Measurements from ENCODE around the gene NRG3. TPM values are rescaled to one million over a fixed set of nuclear protein-coding genes. Genes with fewer than 3 reads are reported as not detected.

The NRG3 gene
- total RNA-seq, 1 donor from 2014 or later: 0.74 TPM

DNA sequence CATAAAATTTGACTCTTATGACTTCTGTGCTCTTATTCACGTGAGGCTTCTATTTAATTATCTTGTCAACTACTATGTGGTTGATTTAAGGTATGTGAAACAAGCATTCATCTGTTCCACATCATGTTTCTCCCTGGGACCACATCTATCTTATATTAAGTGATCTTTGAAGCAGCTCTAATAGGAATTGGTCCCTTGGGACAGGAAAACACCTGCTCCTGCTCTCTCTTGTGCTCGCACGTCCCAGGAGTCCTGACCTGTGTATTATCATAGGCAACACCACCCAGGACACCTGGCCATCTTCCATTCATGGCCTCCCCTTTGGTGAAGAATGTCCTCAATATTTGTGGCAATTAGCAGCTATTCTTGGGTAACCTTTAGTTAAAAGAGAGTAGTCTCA lies 269.2 kb downstream of the NRG3 start:
- no peaks in the 10 kb centered on the region for H3K9me3 Mint-ChIP-seq
- TF ChIP-seq, protein P1, sequence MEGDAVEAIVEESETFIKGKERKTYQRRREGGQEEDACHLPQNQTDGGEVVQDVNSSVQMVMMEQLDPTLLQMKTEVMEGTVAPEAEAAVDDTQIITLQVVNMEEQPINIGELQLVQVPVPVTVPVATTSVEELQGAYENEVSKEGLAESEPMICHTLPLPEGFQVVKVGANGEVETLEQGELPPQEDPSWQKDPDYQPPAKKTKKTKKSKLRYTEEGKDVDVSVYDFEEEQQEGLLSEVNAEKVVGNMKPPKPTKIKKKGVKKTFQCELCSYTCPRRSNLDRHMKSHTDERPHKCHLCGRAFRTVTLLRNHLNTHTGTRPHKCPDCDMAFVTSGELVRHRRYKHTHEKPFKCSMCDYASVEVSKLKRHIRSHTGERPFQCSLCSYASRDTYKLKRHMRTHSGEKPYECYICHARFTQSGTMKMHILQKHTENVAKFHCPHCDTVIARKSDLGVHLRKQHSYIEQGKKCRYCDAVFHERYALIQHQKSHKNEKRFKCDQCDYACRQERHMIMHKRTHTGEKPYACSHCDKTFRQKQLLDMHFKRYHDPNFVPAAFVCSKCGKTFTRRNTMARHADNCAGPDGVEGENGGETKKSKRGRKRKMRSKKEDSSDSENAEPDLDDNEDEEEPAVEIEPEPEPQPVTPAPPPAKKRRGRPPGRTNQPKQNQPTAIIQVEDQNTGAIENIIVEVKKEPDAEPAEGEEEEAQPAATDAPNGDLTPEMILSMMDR (IDR thresholded peaks at IDR 0.05; ENCODE audit: unreplicated experiment): no peak
- no peaks in the 10 kb centered on the region for H3K36me3 Mint-ChIP-seq
- DNase-seq (ENCODE audit: low spot score in 2 of 2, unreplicated experiment in 2 of 2): no peak
- H3K4me3 Mint-ChIP-seq: no peak overlapping the region
- no peaks in the 10 kb centered on the region for H3K4me1 Mint-ChIP-seq
- H3K27ac Mint-ChIP-seq: no peak overlapping the region
- peaks cover 10% of the 10 kb centered on the region for H3K27me3 Mint-ChIP-seq (ENCODE audit: low read depth)

DNA sequence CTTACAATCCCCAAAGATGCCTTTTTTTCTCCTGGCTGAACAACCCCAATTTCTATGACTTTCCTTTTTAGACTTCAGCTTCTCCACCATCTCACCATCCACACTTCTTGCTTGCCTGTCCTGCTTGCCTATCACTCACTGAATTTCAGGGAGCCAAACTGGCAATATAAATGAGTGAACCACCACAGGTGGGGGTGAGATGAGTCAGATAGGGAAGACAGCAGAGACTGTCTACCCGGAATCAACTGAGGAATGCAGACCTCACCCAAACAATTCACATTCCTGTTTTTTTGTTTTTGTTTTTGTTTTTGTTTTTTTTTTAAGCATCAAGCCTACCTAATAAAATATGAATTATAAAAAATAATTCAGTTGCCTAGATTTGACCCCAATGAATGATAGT lies 273.8 kb downstream of the NRG3 start:
- Mint-ChIP-seq H3K27ac (no peak overlapping the region), H3K27me3 (ENCODE audit: low read depth) (peaks cover 18% of the 10 kb centered on the region), H3K36me3 (no peaks in the 10 kb centered on the region), H3K9me3 (no peaks in the 10 kb centered on the region), H3K4me1 (peaks cover 7% of the 10 kb centered on the region), H3K4me3 (no peak overlapping the region)
- TF ChIP-seq, protein P1 (IDR thresholded peaks at IDR 0.05; ENCODE audit: unreplicated experiment): no peak
- DNase-seq (ENCODE audit: low spot score in 2 of 2, unreplicated experiment in 2 of 2): no peak

DNA sequence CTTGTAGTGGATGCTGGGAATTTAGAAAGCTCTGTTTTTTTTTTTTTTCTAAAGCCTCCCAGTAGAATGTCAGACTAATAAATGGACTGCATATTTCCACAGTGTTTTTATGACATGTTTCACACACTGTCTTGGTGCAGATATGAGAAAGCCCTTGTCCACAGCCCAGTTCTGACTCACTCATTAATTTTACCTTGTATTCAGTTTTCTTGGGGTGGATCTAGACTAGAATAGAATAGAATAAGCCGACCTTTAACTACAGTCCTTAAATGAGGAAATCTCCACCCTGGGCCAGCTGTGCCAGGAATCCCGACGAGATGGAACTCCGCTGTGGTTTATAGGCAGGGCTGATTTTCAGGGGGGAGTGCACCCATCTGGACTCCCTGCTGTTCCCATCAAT lies 274.7 kb downstream of the NRG3 start:
- Mint-ChIP-seq H3K4me1 (peaks cover 7% of the 10 kb centered on the region), H3K4me3 (no peak overlapping the region), H3K36me3 (no peaks in the 10 kb centered on the region), H3K27ac (no peak overlapping the region), H3K27me3 (ENCODE audit: low read depth) (peaks cover 15% of the 10 kb centered on the region), H3K9me3 (peaks cover 4% of the 10 kb centered on the region)
- TF ChIP-seq, protein P1 (IDR thresholded peaks at IDR 0.05; ENCODE audit: unreplicated experiment): no peak
- DNase-seq (ENCODE audit: low spot score in 2 of 2, unreplicated experiment in 2 of 2): no peak

DNA sequence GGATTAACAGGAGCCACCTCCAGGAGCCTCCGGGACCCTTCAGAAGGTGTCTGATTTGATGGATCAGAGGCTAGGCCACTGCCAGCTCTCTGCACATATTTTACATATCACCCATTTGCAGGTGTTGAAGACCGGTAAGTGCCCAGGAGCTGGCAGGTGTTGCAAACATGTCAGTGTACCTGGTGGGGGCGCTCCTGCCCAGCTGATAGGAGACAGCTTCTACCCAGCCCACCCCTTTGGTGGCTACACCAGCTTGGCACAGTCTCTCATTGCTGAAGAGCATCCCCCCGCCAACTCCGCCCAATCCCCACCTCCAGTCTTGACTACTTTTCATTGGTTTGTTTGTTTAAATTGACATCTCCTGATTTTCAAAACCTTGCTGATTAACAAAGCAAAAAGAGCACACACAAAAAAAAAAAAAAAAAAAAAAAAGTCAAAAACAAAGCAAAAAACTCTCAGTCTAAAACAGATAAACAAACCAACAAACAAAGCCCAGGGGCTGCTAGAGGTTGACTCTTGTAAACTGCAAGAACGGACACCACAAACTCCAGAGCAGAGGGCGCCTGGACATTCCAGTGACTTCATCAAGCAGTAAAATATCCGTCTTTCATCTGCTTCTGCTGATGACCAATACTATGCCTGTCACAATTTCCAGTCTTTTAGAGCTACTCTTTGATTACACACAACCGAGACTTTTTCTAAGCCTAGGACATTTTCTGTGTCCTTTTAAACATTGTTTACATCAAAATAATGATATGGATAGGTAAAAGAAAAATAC lies 275.3 kb downstream of the NRG3 start:
- peaks cover 15% of the 10 kb centered on the region for H3K27me3 Mint-ChIP-seq (ENCODE audit: low read depth)
- peaks cover 7% of the 10 kb centered on the region for H3K9me3 Mint-ChIP-seq
- DNase-seq (ENCODE audit: low spot score in 2 of 2, unreplicated experiment in 2 of 2): peak in 1 of 2 experiments; percentile 44
- no peak overlapping the region for H3K27ac Mint-ChIP-seq
- H3K36me3 Mint-ChIP-seq: no peaks in the 10 kb centered on the region
- peaks cover 7% of the 10 kb centered on the region for H3K4me1 Mint-ChIP-seq
- TF ChIP-seq, protein P1 (IDR thresholded peaks at IDR 0.05; ENCODE audit: unreplicated experiment): no peak
- no peak overlapping the region for H3K4me3 Mint-ChIP-seq

DNA sequence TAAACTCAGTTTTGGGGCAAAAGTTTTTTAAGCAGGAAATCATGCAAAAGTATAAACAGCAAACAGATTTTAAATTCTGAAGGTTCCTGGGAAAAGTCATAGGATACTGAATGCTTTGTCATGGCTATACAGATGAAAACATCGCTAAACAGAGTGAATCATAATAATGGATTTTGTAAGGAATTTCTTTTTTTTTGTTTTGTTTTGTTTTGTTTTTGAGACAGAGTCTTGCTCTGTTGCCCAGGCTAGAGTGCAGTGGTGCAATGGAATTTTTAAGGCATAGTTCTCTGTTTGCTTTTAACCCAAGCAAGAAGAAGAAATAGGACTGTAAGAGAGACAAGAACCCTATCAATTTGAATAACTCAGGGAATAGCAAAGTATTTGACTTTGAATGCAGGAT lies 285.3 kb downstream of the NRG3 start:
- H3K9me3 Mint-ChIP-seq: no peaks in the 10 kb centered on the region
- peaks cover 12% of the 10 kb centered on the region for H3K27me3 Mint-ChIP-seq (ENCODE audit: low read depth)
- TF ChIP-seq, protein P1 (IDR thresholded peaks at IDR 0.05; ENCODE audit: unreplicated experiment): no peak
- no peaks in the 10 kb centered on the region for H3K36me3 Mint-ChIP-seq
- DNase-seq (ENCODE audit: low spot score in 2 of 2, unreplicated experiment in 2 of 2): no peak
- no peak overlapping the region for H3K27ac Mint-ChIP-seq
- no peak overlapping the region for H3K4me3 Mint-ChIP-seq
- no peaks in the 10 kb centered on the region for H3K4me1 Mint-ChIP-seq

Data from mesothelial cell of epicardium (in vitro differentiated cells).